Neural crest cell (in vitro differentiated cells): ENCODE measurements around the gene TBC1D4. TPM values are rescaled to one million over a fixed set of nuclear protein-coding genes. Genes with fewer than 3 reads are reported as not detected.
A peak's percentile ranks its signal among the peaks of the same experiment; 100 is the strongest.

Source experiments
- DNase-seq: peaks from one replicate; pipeline ENCODE4 v3.0.0; 2021; ENCODE audit warnings: low read depth, mixed read lengths, low spot score
- H3K27ac Mint-ChIP-seq: one replicate; pipeline ENCODE4 v1.8.0; 2021; ENCODE audit warnings: mild to moderate bottlenecking, mixed read lengths; ENCODE audit not compliant: unreplicated experiment
- H3K27me3 Mint-ChIP-seq: 2 replicates; pipeline ENCODE4 v1.8.0; 2021; ENCODE audit warnings: low read depth, mild to moderate bottlenecking, mixed read lengths
- H3K36me3 Mint-ChIP-seq: 2 replicates; pipeline ENCODE4 v1.8.0; 2021; ENCODE audit warnings: low read depth, mild to moderate bottlenecking, mixed read lengths
- H3K4me1 Mint-ChIP-seq: 2 replicates; pipeline ENCODE4 v1.8.0; 2021; ENCODE audit warnings: mixed read lengths
- H3K4me3 Mint-ChIP-seq: one replicate; pipeline ENCODE4 v1.8.0; 2021; ENCODE audit warnings: mild to moderate bottlenecking, mixed read lengths
- H3K9me3 Mint-ChIP-seq: 2 replicates; pipeline ENCODE4 v1.8.0; 2021; ENCODE audit warnings: mixed read lengths
- total RNA-seq: library from RNA; stranded (reverse); gene quantifications from 2 replicates; pipeline ENCODE4 v1.2.1, GENCODE V29; 2021
- TF ChIP-seq, protein P1 (sequence below): fragments of 200-600 bp; sonication (generic); conservative IDR thresholded peaks from 2 replicates; pipeline ENCODE4 v1.5.0; 2021; ENCODE audit warnings: antibody characterized with exemption, mild to moderate bottlenecking

The TBC1D4 gene
- total RNA-seq, 1 donor from 2014 or later = 13.4 TPM

DNA sequence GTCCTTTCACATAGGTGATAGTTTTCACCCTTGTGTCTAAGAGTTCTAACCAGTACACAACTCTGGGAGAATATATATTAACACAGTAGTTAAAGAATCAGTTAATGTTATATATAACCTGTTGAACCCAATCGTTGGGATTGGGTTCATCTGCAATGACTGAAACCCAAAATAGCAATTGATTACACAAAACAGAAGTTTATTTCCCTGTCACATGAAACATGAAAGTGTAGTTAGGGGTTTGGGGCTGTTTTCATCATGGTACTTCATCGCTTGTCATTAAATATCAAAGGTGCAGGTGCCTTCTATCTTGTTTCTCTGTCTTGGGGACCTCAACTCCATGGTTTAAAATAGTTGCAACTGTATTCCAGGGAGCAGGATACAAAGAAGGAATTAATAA, 106.6 kb downstream of the TBC1D4 start:
- H3K27ac Mint-ChIP-seq = no peak overlapping the region
- TF ChIP-seq, protein P1, sequence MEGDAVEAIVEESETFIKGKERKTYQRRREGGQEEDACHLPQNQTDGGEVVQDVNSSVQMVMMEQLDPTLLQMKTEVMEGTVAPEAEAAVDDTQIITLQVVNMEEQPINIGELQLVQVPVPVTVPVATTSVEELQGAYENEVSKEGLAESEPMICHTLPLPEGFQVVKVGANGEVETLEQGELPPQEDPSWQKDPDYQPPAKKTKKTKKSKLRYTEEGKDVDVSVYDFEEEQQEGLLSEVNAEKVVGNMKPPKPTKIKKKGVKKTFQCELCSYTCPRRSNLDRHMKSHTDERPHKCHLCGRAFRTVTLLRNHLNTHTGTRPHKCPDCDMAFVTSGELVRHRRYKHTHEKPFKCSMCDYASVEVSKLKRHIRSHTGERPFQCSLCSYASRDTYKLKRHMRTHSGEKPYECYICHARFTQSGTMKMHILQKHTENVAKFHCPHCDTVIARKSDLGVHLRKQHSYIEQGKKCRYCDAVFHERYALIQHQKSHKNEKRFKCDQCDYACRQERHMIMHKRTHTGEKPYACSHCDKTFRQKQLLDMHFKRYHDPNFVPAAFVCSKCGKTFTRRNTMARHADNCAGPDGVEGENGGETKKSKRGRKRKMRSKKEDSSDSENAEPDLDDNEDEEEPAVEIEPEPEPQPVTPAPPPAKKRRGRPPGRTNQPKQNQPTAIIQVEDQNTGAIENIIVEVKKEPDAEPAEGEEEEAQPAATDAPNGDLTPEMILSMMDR = no peak
- H3K4me3 Mint-ChIP-seq = no peak overlapping the region
- no peak for DNase-seq
- no peaks in the 10 kb centered on the region for H3K27me3 Mint-ChIP-seq
- no peaks in the 10 kb centered on the region for H3K9me3 Mint-ChIP-seq
- peaks cover 18% of the 10 kb centered on the region for H3K4me1 Mint-ChIP-seq
- no peaks in the 10 kb centered on the region for H3K36me3 Mint-ChIP-seq

DNA sequence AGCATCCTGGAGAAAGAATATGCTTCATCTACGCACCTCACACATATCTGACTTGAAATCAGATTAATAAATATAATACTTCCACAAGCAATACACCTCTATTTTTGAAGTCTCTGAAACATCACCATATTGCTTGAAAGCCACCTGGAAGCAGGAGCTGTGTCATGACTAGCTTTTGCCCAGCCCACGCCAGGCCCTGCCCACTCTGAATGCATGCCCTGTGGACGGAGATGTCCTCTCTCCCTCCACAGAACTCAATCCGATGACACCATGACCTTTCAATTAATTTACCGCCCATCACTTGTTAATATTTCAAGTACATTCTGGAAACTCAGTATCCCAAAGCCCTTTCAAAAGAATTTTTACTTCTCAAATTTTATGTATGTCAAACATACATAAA, 108.0 kb downstream of the TBC1D4 start:
- H3K27ac Mint-ChIP-seq = peak overlapping the region; percentile 58

DNA sequence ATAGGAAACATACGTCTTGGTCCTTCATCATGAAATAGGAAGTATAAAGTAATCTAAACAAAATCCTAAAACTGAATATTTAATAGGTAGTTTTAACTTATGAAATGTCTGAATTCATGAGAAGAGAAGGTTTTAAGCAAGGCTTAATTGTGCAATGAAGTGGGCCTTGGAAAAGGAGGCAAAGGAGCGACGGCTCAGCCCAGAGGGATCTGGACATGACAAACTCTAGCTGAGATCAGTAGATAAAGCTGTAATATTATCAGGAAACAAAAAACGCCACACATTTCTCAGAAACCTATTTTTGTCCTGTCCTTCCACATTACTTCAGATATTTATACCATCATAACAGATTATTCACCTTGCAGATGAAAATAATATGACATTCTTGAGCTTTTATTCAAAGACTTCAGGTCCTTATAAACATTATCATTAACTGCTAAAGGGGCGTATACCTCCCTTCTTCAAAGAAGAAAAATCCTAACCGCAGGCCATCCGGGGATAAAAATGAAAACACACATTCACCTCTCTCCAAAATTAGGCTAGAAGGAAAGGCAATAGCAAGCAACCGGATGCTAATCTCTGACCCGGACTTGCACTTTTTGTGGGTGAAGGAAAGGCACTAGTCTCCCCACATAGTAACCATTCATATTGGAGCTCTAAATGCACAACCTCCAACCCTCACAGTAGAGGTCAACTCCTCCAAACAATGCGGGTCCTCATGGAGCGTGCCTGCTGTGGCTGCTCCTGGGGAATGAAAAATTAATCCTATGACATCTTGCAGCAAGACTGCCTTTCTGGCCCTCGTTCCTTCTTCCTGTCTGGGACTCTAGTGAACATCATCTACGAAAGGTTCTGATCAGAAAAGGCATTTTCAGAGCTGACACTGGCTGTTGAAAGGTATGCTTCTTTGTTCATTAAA, 108.8 kb downstream of the TBC1D4 start:
- H3K27ac Mint-ChIP-seq = peak overlapping the region; percentile 58

More for the DNA sequence above, 108.0 kb downstream of the TBC1D4 start:
- no peaks in the 10 kb centered on the region for H3K9me3 Mint-ChIP-seq
- peak overlapping the region; percentile 13 for H3K4me3 Mint-ChIP-seq
- peaks cover 18% of the 10 kb centered on the region for H3K4me1 Mint-ChIP-seq
- TF ChIP-seq, protein P1 = no peak
- DNase-seq = no peak
- H3K27me3 Mint-ChIP-seq = no peaks in the 10 kb centered on the region
- no peaks in the 10 kb centered on the region for H3K36me3 Mint-ChIP-seq

GRCh38 chr13:75372517-75372916, 109.5 kb downstream of the TBC1D4 start:
- Mint-ChIP-seq H3K4me3 (no peak overlapping the region), H3K36me3 (no peaks in the 10 kb centered on the region), H3K9me3 (no peaks in the 10 kb centered on the region), H3K27me3 (no peaks in the 10 kb centered on the region), H3K4me1 (peaks cover 18% of the 10 kb centered on the region), H3K27ac (no peak overlapping the region)
- TF ChIP-seq, protein P1 = peak; percentile 79
- peak; percentile 15 for DNase-seq

More for the DNA sequence above, 108.8 kb downstream of the TBC1D4 start:
- TF ChIP-seq, protein P1 = no peak
- Mint-ChIP-seq H3K4me1 (peaks cover 18% of the 10 kb centered on the region), H3K4me3 (peak overlapping the region; percentile 13), H3K9me3 (no peaks in the 10 kb centered on the region), H3K27me3 (no peaks in the 10 kb centered on the region), H3K36me3 (no peaks in the 10 kb centered on the region)
- DNase-seq = no peak

- Mint-ChIP-seq H3K36me3 (no peaks in the 10 kb centered on the region), H3K4me3 (no peak overlapping the region), H3K27ac (no peak overlapping the region), H3K4me1 (peaks cover 18% of the 10 kb centered on the region), H3K27me3 (no peaks in the 10 kb centered on the region), H3K9me3 (no peaks in the 10 kb centered on the region)
- TF ChIP-seq, protein P1 = no peak
- DNase-seq = no peak
Measured at GRCh38 chr13:75371203-75371602, 110.8 kb downstream of the TBC1D4 start.
